Calu3 (cell line): ENCODE measurements around the gene NUB1. TPM values are rescaled to one million over a fixed set of nuclear protein-coding genes. Genes with fewer than 3 reads are reported as not detected.
"Not testable (repeated sequence)": the region's sequence is repeated elsewhere in the genome, so short reads cannot be mapped to it uniquely, and the experiment has no call there.

ENCODE experiments used
- BruUV-seq: library from RNA; stranded (reverse); fragments of 400-500 nt; replicated peaks from 2 replicates; lab custom pipeline; 2021; lab: Mats Ljungman, UMichigan
- CTCF ChIA-PET: fragments of 300-600 bp; sonication (Branson Sonifier 250); formaldehyde crosslinking; loops from one replicate; lab custom pipeline; 2022; ENCODE audit warnings: antibody characterized with exemption; lab: Charles Lee
- DNase-seq: peaks from one replicate; pipeline ENCODE4 v3.0.0; 2022
- H3K27ac Mint-ChIP-seq: one replicate; pipeline ENCODE4 v1.8.0; 2022; ENCODE audit warnings: mixed read lengths; ENCODE audit not compliant: unreplicated experiment
- H3K27me3 Mint-ChIP-seq: one replicate; pipeline ENCODE4 v1.8.0; 2022; ENCODE audit warnings: mixed read lengths; ENCODE audit not compliant: unreplicated experiment
- H3K36me3 Mint-ChIP-seq: one replicate; pipeline ENCODE4 v1.8.0; 2022; ENCODE audit warnings: mild to moderate bottlenecking, moderate library complexity, mixed read lengths; ENCODE audit not compliant: insufficient read depth, unreplicated experiment
- H3K4me1 Mint-ChIP-seq: one replicate; pipeline ENCODE4 v1.8.0; 2022; ENCODE audit warnings: mild to moderate bottlenecking, low read depth, mixed read lengths; ENCODE audit not compliant: unreplicated experiment
- H3K4me3 Mint-ChIP-seq: one replicate; pipeline ENCODE4 v1.8.0; 2022; ENCODE audit warnings: mild to moderate bottlenecking, low read depth, moderate library complexity, mixed read lengths; ENCODE audit not compliant: unreplicated experiment
- H3K9me3 Mint-ChIP-seq: one replicate; pipeline ENCODE4 v1.8.0; 2022; ENCODE audit warnings: low read depth, mixed read lengths; ENCODE audit not compliant: unreplicated experiment
- CTCF ChIP-seq: fragments of 200-600 bp; IDR thresholded peaks from one replicate; pipeline ENCODE4 v1.8.0; 2022; ENCODE audit warnings: antibody characterized with exemption; ENCODE audit not compliant: unreplicated experiment
- intact Hi-C: fragments of 100-400 bp; cut with micrococcal nuclease; formaldehyde crosslinking; loops from one replicate; pipeline ENCODE4 v1.10.0; 2022; ENCODE audit not compliant: unreplicated experiment
- total RNA-seq: library from RNA; stranded (reverse); gene quantifications from 2 replicates; pipeline ENCODE4 v1.2.3, GENCODE V29; 2022

Gene NUB1
- total RNA-seq, 1 experiment from 2014 or later = 56.2 TPM

GRCh38 chr7:151299530-151299929, 42.1 kb upstream of the NUB1 start:
- DNase-seq = no peak
- Mint-ChIP-seq H3K27ac (no peak overlapping the region), H3K9me3 (peaks cover 6% of the 10 kb centered on the region), H3K36me3 (peaks cover 4% of the 10 kb centered on the region), H3K27me3 (peaks cover 89% of the 10 kb centered on the region), H3K4me3 (no peak overlapping the region), H3K4me1 (no peaks in the 10 kb centered on the region)
- no peak for TF ChIP-seq CTCF
- intact Hi-C loops = no loop called here
- no TSS peak for BruUV-seq
- CTCF ChIA-PET = no interaction called here

GRCh38 chr7:151299940-151300645, 41.5 kb upstream of the NUB1 start:
- Mint-ChIP-seq H3K4me3 (no peak overlapping the region), H3K36me3 (peaks cover 4% of the 10 kb centered on the region), H3K4me1 (no peaks in the 10 kb centered on the region), H3K9me3 (peaks cover 6% of the 10 kb centered on the region), H3K27me3 (peaks cover 89% of the 10 kb centered on the region), H3K27ac (no peak overlapping the region)
- no peak for DNase-seq
- BruUV-seq = no TSS peak
- intact Hi-C loops = loop anchor here (5.0 kb wide), 3 partner anchors 53 to 523 kb away; partner anchors contain the start of gene SMARCD3
- TF ChIP-seq CTCF = no peak
- CTCF ChIA-PET = no interaction called here

GRCh38 chr7:151301471-151302462, 39.8 kb upstream of the NUB1 start:
- CTCF ChIA-PET = no interaction called here
- Mint-ChIP-seq H3K4me3 (no peak overlapping the region), H3K4me1 (no peaks in the 10 kb centered on the region), H3K36me3 (peaks cover 4% of the 10 kb centered on the region), H3K27me3 (peaks cover 90% of the 10 kb centered on the region), H3K9me3 (peaks cover 6% of the 10 kb centered on the region), H3K27ac (no peak overlapping the region)
- intact Hi-C loops = loop anchor here (5.0 kb wide), 3 partner anchors 54 to 524 kb away; partner anchors contain the start of gene SMARCD3
- no peak for DNase-seq
- no TSS peak for BruUV-seq
- no peak for TF ChIP-seq CTCF

- intact Hi-C loops = loop anchor here (5.0 kb wide), 3 partner anchors 57 to 527 kb away; partner anchors contain the start of gene SMARCD3
- BruUV-seq, H3K27ac Mint-ChIP-seq, CTCF ChIA-PET, DNase-seq, H3K4me1 Mint-ChIP-seq, H3K36me3 Mint-ChIP-seq, H3K9me3 Mint-ChIP-seq: not testable (repeated sequence)
- Mint-ChIP-seq H3K27me3 (peaks cover 91% of the 10 kb centered on the region), H3K4me3 (peak overlapping the region; percentile 58)
These were observed 37.4 kb upstream of the NUB1 start for GRCh38 chr7:151304251-151304650.
